Peyer's patch (tissue), 4 donors: Measurements from ENCODE around the gene WWTR1. TPM values are rescaled to one million over a fixed set of nuclear protein-coding genes. Genes with fewer than 3 reads are reported as not detected.

Experiments
- DNase-seq, 3 donors: peaks; one replicate each; pipeline ENCODE4 v3.0.0-alpha.2; 2017 to 2019
- H3K27ac ChIP-seq, 4 donors: fragments of 200-600 bp; sonication (generic); one replicate each; pipeline ENCODE4 v1.5.1; 2016 to 2019
- H3K27me3 ChIP-seq, 2 donors: fragments of 200-600 bp; sonication (generic); one replicate each; pipeline ENCODE4 v1.5.1; 2019
- H3K36me3 ChIP-seq, 3 donors: fragments of 200-600 bp; sonication (generic); one replicate each; pipeline ENCODE4 v1.5.1; 2016 to 2019
- H3K4me1 ChIP-seq, 4 donors: fragments of 200-600 bp; sonication (generic); one replicate each; pipeline ENCODE4 v1.5.1; 2016 to 2019
- H3K4me3 ChIP-seq, 4 donors: fragments of 200-600 bp; sonication (generic); 1 replicate in 3 of 4; 2 replicates in 1 of 4; pipeline ENCODE4 v1.5.1; 2016 to 2019; ENCODE audit warnings: mild to moderate bottlenecking in 1 of 4
- H3K9me3 ChIP-seq, 4 donors: fragments of 200-600 bp; sonication (generic); one replicate each; pipeline ENCODE4 v1.5.1; 2016 to 2019; ENCODE audit warnings: mild to moderate bottlenecking in 1 of 4
- CTCF ChIP-seq, 6 experiments: fragments of 450-650 bp in 4 of 6; fragments of 200-600 bp in 2 of 6; sonication (generic) in 1 of 6; IDR thresholded peaks; one replicate each; pipeline ENCODE4 v1.5.1; 2017 to 2019; ENCODE audit warnings: antibody characterized with exemption in 6 of 6, mild to moderate bottlenecking in 3 of 6, moderate library complexity in 1 of 6
- POLR2A ChIP-seq, 2 donors: fragments of 450-650 bp; IDR thresholded peaks; one replicate each; pipeline ENCODE4 v1.5.1; 2017; ENCODE audit warnings: antibody characterized with exemption in 2 of 2, mild to moderate bottlenecking in 2 of 2, moderate library complexity in 2 of 2
- total RNA-seq, 4 donors: library from RNA; depleted of rRNA; stranded (reverse); fragments of >200 nt; gene quantifications; one replicate each; pipeline ENCODE4 v1.1.0, GENCODE V29; 2016

Gene WWTR1
- total RNA-seq, 4 donors from 2014 or later: 13.8 to 62.7 (median 18.5) TPM

- Histone ChIP-seq H3K4me3 (no peak overlapping the region), H3K9me3 (no peaks in the 10 kb centered on the region), H3K27me3 (no peaks in the 10 kb centered on the region), H3K4me1 (no peaks in the 10 kb centered on the region), H3K27ac (no peak overlapping the region), H3K36me3 (no peaks in the 10 kb centered on the region)
- peak in 5 of 6 experiments; percentile 18 to 45 (median 30) for TF ChIP-seq CTCF (IDR thresholded peaks at IDR 0.05)
- TF ChIP-seq POLR2A (IDR thresholded peaks at IDR 0.05): no peak
- DNase-seq: peak in 1 of 3 donors; percentile 59
Measured at GRCh38 chr3:149487598-149488197, 170.1 kb downstream of the WWTR1 start.

- TF ChIP-seq CTCF (IDR thresholded peaks at IDR 0.05): no peak
- Histone ChIP-seq H3K4me1 (no peaks in the 10 kb centered on the region), H3K36me3 (no peaks in the 10 kb centered on the region), H3K27me3 (no peaks in the 10 kb centered on the region), H3K4me3 (no peak overlapping the region), H3K27ac (no peak overlapping the region), H3K9me3 (no peaks in the 10 kb centered on the region)
- no peak for DNase-seq
Measured at GRCh38 chr3:149486726-149487125, 171.1 kb downstream of the WWTR1 start.

DNA sequence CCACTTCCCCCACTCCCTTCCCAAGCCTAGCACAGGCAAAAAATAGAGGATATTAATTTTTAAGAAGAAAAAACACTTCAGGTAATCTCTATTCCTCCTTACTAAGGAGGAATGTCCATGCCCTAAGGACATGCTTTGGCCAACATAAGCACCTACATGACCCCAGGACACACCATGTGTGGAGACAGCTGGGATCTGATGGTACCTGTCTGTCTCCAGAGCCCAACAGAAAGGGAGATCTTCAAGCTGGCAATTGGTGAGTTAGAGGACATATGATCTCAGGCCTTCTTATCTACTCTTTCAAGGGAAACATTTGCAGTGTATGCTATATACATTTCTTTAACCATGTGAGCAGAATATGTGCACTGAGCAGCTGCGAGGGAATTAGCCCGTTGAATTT is 176.3 kb downstream of the WWTR1 start:
- H3K9me3 ChIP-seq: no peaks in the 10 kb centered on the region
- H3K4me1 ChIP-seq: peaks cover 0 to 12% (median 0%) of the 10 kb centered on the region in 4 donors
- no peak overlapping the region for H3K4me3 ChIP-seq
- no peaks in the 10 kb centered on the region for H3K36me3 ChIP-seq
- TF ChIP-seq CTCF (IDR thresholded peaks at IDR 0.05): no peak
- no peak for TF ChIP-seq POLR2A (IDR thresholded peaks at IDR 0.05)
- DNase-seq: no peak
- H3K27me3 ChIP-seq: no peaks in the 10 kb centered on the region
- H3K27ac ChIP-seq: no peak overlapping the region

DNA sequence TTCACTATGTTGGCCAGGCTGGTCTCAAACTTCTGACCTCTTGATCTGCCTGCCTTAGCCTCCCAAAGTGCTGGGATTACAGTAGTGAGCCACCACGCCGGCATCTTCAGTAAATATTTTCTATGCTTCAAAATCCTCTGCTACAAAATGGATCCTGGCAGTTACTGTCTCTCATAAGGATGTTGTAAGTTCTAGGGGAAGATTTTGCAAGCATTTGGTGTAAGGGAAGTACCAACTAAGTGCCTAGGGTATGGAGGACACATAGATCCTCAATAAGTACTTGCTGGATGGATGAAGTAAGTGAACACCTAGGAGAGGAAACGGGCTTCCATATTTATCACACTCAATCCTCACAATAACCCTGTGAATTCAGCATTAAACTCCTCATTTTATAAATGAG is 176.8 kb downstream of the WWTR1 start:
- no peak overlapping the region for H3K4me3 ChIP-seq
- H3K36me3 ChIP-seq: no peaks in the 10 kb centered on the region
- no peak for DNase-seq
- H3K27me3 ChIP-seq: no peaks in the 10 kb centered on the region
- TF ChIP-seq CTCF (IDR thresholded peaks at IDR 0.05): no peak
- TF ChIP-seq POLR2A (IDR thresholded peaks at IDR 0.05): no peak
- H3K4me1 ChIP-seq: peaks cover 0 to 12% (median 0%) of the 10 kb centered on the region in 4 donors
- no peak overlapping the region for H3K27ac ChIP-seq
- no peaks in the 10 kb centered on the region for H3K9me3 ChIP-seq

DNA sequence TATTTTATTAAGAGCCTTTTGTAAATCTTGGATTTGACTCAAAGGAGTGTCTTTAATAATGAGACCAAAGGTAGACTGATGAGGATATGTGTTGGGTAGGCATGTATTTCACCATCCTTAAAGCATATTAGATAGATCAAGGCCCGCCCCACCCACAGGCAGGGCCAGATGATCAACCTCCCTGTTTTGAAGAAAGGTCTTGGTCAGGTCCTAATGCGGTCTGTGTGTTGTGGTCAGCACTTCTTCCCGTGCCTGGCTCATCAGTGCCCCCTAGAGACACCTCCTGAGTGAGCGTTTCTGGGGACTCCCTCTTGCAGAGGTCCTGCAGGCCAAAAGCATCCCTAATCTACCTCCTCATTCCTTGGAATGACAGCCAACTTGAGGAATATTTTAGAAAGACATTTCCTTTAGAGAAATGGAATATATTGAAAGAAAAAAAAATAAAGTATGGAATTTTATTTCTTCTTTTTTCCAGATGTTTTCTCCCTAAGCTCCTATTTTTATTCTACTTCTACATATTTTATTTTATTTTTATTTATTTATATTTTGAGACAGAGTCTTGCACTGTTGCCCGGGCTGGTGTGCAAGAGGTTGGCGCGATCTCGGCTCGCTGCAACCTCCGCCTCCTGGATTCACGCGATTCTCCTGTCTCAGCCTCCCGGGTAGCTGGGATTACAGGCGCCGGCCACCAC is 177.4 kb downstream of the WWTR1 start:
- Histone ChIP-seq H3K27me3 (no peaks in the 10 kb centered on the region), H3K9me3 (no peaks in the 10 kb centered on the region), H3K4me1 (peaks cover 0 to 12% (median 0%) of the 10 kb centered on the region in 4 donors), H3K27ac (peak overlapping the region in 2 of 4 donors; percentile 24 to 28), H3K4me3 (no peak overlapping the region), H3K36me3 (no peaks in the 10 kb centered on the region)
- peak; percentile 21 to 87 (median 78) for DNase-seq
- no peak for TF ChIP-seq POLR2A (IDR thresholded peaks at IDR 0.05)
- TF ChIP-seq CTCF (IDR thresholded peaks at IDR 0.05): peak in 5 of 6 experiments; percentile 38 to 89 (median 78)
